Body of pancreas (tissue), 4 donors: Measurements from ENCODE around the gene SUGP2.

Experiments
- POLR2A ChIP-seq, 3 donors: fragments of 450-650 bp; IDR thresholded peaks; one replicate each; pipeline ENCODE4 v1.6.1; 2016; ENCODE audit warnings: antibody characterized with exemption in 3 of 3, mild to moderate bottlenecking in 2 of 3
- TF ChIP-seq, protein P1 (sequence below), 7 experiments: fragments of 450-650 bp in 4 of 7; fragments of 200-600 bp in 3 of 7; sonication (generic) in 3 of 7; IDR thresholded peaks; one replicate each; pipeline ENCODE4 v1.5.1; 2016 to 2019; ENCODE audit warnings: antibody characterized with exemption in 7 of 7

DNA sequence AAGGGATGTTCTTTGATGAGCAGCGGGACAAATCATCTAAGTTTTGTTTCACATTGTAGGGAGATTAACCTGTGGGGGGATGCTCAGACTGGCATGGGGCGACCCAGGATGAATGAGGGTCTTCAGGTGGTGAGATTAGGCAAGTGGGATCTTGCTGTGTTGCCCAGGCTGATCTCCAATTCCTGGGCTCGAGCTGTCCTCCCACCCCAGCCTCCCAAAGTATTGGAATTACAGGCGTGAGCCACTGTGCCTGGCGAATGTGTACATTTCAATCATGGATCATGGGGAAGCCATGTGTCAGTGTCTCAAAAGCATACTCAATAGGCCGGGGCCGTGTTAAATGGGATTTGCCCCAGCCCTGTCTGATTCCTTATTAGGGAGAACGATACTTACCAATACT is 38.6 kb upstream of the SUGP2 start:
- TF ChIP-seq, protein P1, sequence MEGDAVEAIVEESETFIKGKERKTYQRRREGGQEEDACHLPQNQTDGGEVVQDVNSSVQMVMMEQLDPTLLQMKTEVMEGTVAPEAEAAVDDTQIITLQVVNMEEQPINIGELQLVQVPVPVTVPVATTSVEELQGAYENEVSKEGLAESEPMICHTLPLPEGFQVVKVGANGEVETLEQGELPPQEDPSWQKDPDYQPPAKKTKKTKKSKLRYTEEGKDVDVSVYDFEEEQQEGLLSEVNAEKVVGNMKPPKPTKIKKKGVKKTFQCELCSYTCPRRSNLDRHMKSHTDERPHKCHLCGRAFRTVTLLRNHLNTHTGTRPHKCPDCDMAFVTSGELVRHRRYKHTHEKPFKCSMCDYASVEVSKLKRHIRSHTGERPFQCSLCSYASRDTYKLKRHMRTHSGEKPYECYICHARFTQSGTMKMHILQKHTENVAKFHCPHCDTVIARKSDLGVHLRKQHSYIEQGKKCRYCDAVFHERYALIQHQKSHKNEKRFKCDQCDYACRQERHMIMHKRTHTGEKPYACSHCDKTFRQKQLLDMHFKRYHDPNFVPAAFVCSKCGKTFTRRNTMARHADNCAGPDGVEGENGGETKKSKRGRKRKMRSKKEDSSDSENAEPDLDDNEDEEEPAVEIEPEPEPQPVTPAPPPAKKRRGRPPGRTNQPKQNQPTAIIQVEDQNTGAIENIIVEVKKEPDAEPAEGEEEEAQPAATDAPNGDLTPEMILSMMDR (IDR thresholded peaks at IDR 0.05): no peak
- no peak for TF ChIP-seq POLR2A (IDR thresholded peaks at IDR 0.05)
